Stomach (tissue), 9 donors: ENCODE data around the gene RPL3. TPM values are rescaled to one million over a fixed set of nuclear protein-coding genes. Genes with fewer than 3 reads are reported as not detected.

Experiments used
- DNase-seq, 2 donors: peaks; one replicate each; pipeline versions ENCODE4 v3.0.0 to v3.0.0-alpha.2; 2013 to 2019
- H3K27ac ChIP-seq, 5 donors: fragments of 200-600 bp in 4 of 5; sonication (generic) in 4 of 5; one replicate each; pipeline ENCODE4 v1.5.1; 2013 to 2019; ENCODE audit warnings: mild to moderate bottlenecking in 1 of 5, moderate library complexity in 1 of 5
- H3K27me3 ChIP-seq, 3 donors: fragments of 200-600 bp; sonication (generic); one replicate each; pipeline ENCODE4 v1.5.1; 2017 to 2019; ENCODE audit warnings: mixed run types in 1 of 3
- H3K36me3 ChIP-seq, 4 donors: fragments of 200-600 bp; sonication (generic); 1 replicate in 3 of 4; 2 replicates in 1 of 4; pipeline ENCODE4 v1.5.1; 2016 to 2019
- H3K4me1 ChIP-seq, 4 donors: fragments of 200-600 bp; sonication (generic); one replicate each; pipeline ENCODE4 v1.5.1; 2016 to 2019
- H3K4me3 ChIP-seq, 4 donors: fragments of 200-600 bp; sonication (generic) in 3 of 4; one replicate each; pipeline ENCODE4 v1.5.1; 2016 to 2019; ENCODE audit warnings: mild to moderate bottlenecking in 1 of 4
- H3K9me3 ChIP-seq, 4 donors: fragments of 200-600 bp; sonication (generic); one replicate each; pipeline ENCODE4 v1.5.1; 2016 to 2019
- EP300 ChIP-seq: sonication (generic); formaldehyde crosslinking; IDR thresholded peaks from one replicate; pipeline ENCODE4 v1.6.1; 2017; ENCODE audit warnings: antibody characterized with exemption
- POLR2A ChIP-seq, 4 donors: fragments of 450-650 bp; IDR thresholded peaks; one replicate each; pipeline ENCODE4 v1.6.1; 2016; ENCODE audit warnings: antibody characterized with exemption in 4 of 4, control low read depth in 2 of 4, mild to moderate bottlenecking in 1 of 4, moderate library complexity in 1 of 4
- POLR2AphosphoS5 ChIP-seq, 3 donors: sonication (generic); formaldehyde crosslinking; IDR thresholded peaks; one replicate each; pipeline ENCODE4 v1.6.1; 2016; ENCODE audit warnings: antibody characterized with exemption in 3 of 3
- whole genome bisulfite sequencing, 5 donors: extraction: QIAGEN DNeasy Blood & Tissue Kit in 3 of 5; methylation state at CpG; one replicate each; pipeline versions ENCODE4 v1.1.5 to v1.1.7; 2013 to 2018; 5-methylcytosine and 5-hydroxymethylcytosine counted together
- intact Hi-C: fragments of 100-400 bp; cut with DNase I; formaldehyde crosslinking; loops from one replicate; pipeline ENCODE4 v1.15.1; 2023; ENCODE audit warnings: low total_unique reads
- polyA plus RNA-seq, 3 donors: library from polyadenylated mRNA; stranded (reverse); fragments of 200-250 nt; gene quantifications; one replicate each; pipeline ENCODE4 v1.2.3, GENCODE V29; 2013
- total RNA-seq, 5 donors: library from RNA; depleted of rRNA; stranded (reverse); fragments of >200 nt; gene quantifications; one replicate each; pipeline versions ENCODE4 v1.1.0 to v1.2.3, GENCODE V29; 2014 to 2016
- TF ChIP-seq, protein P1 (sequence below), 7 experiments: fragments of 450-650 bp in 4 of 7; fragments of 200-600 bp in 3 of 7; sonication (generic) in 3 of 7; IDR thresholded peaks; one replicate each; pipeline ENCODE4 v1.5.1; 2016 to 2019; ENCODE audit warnings: antibody characterized with exemption in 7 of 7, control low read depth in 2 of 7, mild to moderate bottlenecking in 1 of 7
- donor health status: healthy with polysubstance abuse.
- donor health status: Bipolar disorder and iron deficiency.
- donor health status: healthy.

The RPL3 gene
- total and polyA plus RNA-seq, 8 donors, result 940 to 5,267 (median 2,482) TPM

DNA sequence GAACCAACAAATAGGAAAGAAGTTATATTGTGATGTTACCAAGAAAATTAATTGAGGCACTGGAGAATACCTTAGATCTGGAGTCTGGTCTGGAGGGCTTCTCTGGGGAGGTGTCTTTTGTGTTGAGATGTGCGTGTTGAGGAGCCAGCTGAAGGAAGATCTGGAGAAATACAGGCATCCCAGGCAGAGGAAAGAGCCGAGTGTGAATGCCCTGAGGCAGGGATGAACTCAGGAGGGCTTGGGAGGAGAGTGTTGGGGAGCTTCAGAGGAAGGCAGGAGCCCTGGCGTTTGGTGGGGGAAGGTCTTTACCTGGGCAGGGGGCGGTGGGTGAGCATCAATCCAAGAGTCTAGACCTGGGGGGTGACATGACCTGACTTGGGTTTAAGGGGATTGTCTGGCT is 43.5 kb upstream of the RPL3 start:
- TF ChIP-seq EP300, result no peak
- TF ChIP-seq POLR2AphosphoS5 (IDR thresholded peaks at IDR 0.05), result no peak
- TF ChIP-seq POLR2A (IDR thresholded peaks at IDR 0.05), result no peak
- TF ChIP-seq, protein P1, sequence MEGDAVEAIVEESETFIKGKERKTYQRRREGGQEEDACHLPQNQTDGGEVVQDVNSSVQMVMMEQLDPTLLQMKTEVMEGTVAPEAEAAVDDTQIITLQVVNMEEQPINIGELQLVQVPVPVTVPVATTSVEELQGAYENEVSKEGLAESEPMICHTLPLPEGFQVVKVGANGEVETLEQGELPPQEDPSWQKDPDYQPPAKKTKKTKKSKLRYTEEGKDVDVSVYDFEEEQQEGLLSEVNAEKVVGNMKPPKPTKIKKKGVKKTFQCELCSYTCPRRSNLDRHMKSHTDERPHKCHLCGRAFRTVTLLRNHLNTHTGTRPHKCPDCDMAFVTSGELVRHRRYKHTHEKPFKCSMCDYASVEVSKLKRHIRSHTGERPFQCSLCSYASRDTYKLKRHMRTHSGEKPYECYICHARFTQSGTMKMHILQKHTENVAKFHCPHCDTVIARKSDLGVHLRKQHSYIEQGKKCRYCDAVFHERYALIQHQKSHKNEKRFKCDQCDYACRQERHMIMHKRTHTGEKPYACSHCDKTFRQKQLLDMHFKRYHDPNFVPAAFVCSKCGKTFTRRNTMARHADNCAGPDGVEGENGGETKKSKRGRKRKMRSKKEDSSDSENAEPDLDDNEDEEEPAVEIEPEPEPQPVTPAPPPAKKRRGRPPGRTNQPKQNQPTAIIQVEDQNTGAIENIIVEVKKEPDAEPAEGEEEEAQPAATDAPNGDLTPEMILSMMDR (IDR thresholded peaks at IDR 0.05), result no peak
- no peaks in the 10 kb centered on the region for H3K9me3 ChIP-seq
- H3K4me3 ChIP-seq, result no peak overlapping the region
- WGBS, 5 donors, result 82 to 91% (median 85%) methylated on average over 4 of the region's 4 CpGs
- DNase-seq, result no peak
- no peak overlapping the region for H3K27ac ChIP-seq
- H3K36me3 ChIP-seq, result peaks cover 0 to 19% (median 2%) of the 10 kb centered on the region in 4 donors
- intact Hi-C loops, result no loop called here
- peaks cover 0 to 22% (median 12%) of the 10 kb centered on the region in 4 donors for H3K4me1 ChIP-seq
- no peaks in the 10 kb centered on the region for H3K27me3 ChIP-seq

- peaks cover 0 to 22% (median 12%) of the 10 kb centered on the region in 4 donors for H3K4me1 ChIP-seq
- TF ChIP-seq POLR2A (IDR thresholded peaks at IDR 0.05), result no peak
- TF ChIP-seq, protein P1 (IDR thresholded peaks at IDR 0.05), result no peak
- no peak for TF ChIP-seq EP300
- TF ChIP-seq POLR2AphosphoS5 (IDR thresholded peaks at IDR 0.05), result no peak
- H3K9me3 ChIP-seq, result no peaks in the 10 kb centered on the region
- no peaks in the 10 kb centered on the region for H3K27me3 ChIP-seq
- H3K27ac ChIP-seq, result no peak overlapping the region
- no peak for DNase-seq
- H3K36me3 ChIP-seq, result peaks cover 0 to 19% (median 2%) of the 10 kb centered on the region in 4 donors
- H3K4me3 ChIP-seq, result no peak overlapping the region
- intact Hi-C loops, result no loop called here
- 62 to 87% (median 72%) methylated on average over 3 to 11 of the region's 11 CpGs for WGBS, 5 donors
These were observed 42.8 kb upstream of the RPL3 start for GRCh38 chr22:39362271-39362670.

- Histone ChIP-seq H3K36me3 (peaks cover 0 to 11% (median 2%) of the 10 kb centered on the region in 4 donors), H3K9me3 (no peaks in the 10 kb centered on the region), H3K4me3 (no peak overlapping the region), H3K27me3 (no peaks in the 10 kb centered on the region), H3K4me1 (peaks cover 0 to 22% (median 12%) of the 10 kb centered on the region in 4 donors), H3K27ac (no peak overlapping the region)
- 86 to 95% (median 92%) methylated on average over 7 of the region's 7 CpGs for whole genome bisulfite sequencing, 5 donors
- no peak for DNase-seq
- TF ChIP-seq, protein P1 (IDR thresholded peaks at IDR 0.05), result no peak
- no peak for TF ChIP-seq EP300
- TF ChIP-seq POLR2AphosphoS5 (IDR thresholded peaks at IDR 0.05), result no peak
- TF ChIP-seq POLR2A (IDR thresholded peaks at IDR 0.05), result no peak
- intact Hi-C loops, result no loop called here
These were observed 42.1 kb upstream of the RPL3 start for GRCh38 chr22:39361496-39361895.

- 68 to 80% (median 71%) methylated on average over 14 of the region's 14 CpGs for WGBS, 5 donors
- Histone ChIP-seq H3K27ac (no peak overlapping the region), H3K27me3 (no peaks in the 10 kb centered on the region), H3K4me1 (peaks cover 0 to 22% (median 12%) of the 10 kb centered on the region in 4 donors), H3K4me3 (no peak overlapping the region), H3K36me3 (peaks cover 0 to 10% (median 2%) of the 10 kb centered on the region in 4 donors), H3K9me3 (no peaks in the 10 kb centered on the region)
- intact Hi-C loops, result no loop called here
- TF ChIP-seq EP300 (no peak), POLR2AphosphoS5 (IDR thresholded peaks at IDR 0.05) (no peak), POLR2A (IDR thresholded peaks at IDR 0.05) (no peak)
- TF ChIP-seq, protein P1 (IDR thresholded peaks at IDR 0.05), result no peak
- peak in 1 of 2 donors; percentile 58 for DNase-seq
These were observed 41.4 kb upstream of the RPL3 start for GRCh38 chr22:39360674-39361413.
